Mesothelial cell of epicardium (in vitro differentiated cells): ENCODE measurements around the gene CARMIL3. TPM values are rescaled to one million over a fixed set of nuclear protein-coding genes. Genes with fewer than 3 reads are reported as not detected.
A peak's percentile ranks its signal among the peaks of the same experiment; 100 is the strongest.

Experiments
- DNase-seq, 2 experiments: peaks; one replicate each; pipeline ENCODE4 v3.0.0; 2021; ENCODE audit warnings: low spot score in 2 of 2; ENCODE audit not compliant: unreplicated experiment in 2 of 2
- H3K27ac Mint-ChIP-seq: 2 replicates; pipeline ENCODE4 v1.8.0; 2021; ENCODE audit warnings: mixed read lengths
- H3K27me3 Mint-ChIP-seq: 2 replicates; pipeline ENCODE4 v1.8.0; 2021; ENCODE audit warnings: low read depth, mixed read lengths
- H3K36me3 Mint-ChIP-seq: 2 replicates; pipeline ENCODE4 v1.8.0; 2021; ENCODE audit warnings: mixed read lengths
- H3K4me1 Mint-ChIP-seq: 2 replicates; pipeline ENCODE4 v1.8.0; 2021; ENCODE audit warnings: mixed read lengths
- H3K4me3 Mint-ChIP-seq: 2 replicates; pipeline ENCODE4 v1.8.0; 2021; ENCODE audit warnings: mild to moderate bottlenecking, moderate library complexity, mixed read lengths
- H3K9me3 Mint-ChIP-seq: 2 replicates; pipeline ENCODE4 v1.8.0; 2021; ENCODE audit warnings: mixed read lengths
- total RNA-seq: library from RNA; stranded (reverse); gene quantifications from 3 replicates; pipeline ENCODE4 v1.2.1, GENCODE V29; 2021
- TF ChIP-seq, protein P1 (sequence below): fragments of 200-600 bp; sonication (generic); IDR thresholded peaks from one replicate; pipeline ENCODE4 v1.5.0; 2021; ENCODE audit warnings: antibody characterized with exemption; ENCODE audit not compliant: unreplicated experiment

Gene CARMIL3
- total RNA-seq, 1 donor from 2014 or later: 1.1 TPM

DNA sequence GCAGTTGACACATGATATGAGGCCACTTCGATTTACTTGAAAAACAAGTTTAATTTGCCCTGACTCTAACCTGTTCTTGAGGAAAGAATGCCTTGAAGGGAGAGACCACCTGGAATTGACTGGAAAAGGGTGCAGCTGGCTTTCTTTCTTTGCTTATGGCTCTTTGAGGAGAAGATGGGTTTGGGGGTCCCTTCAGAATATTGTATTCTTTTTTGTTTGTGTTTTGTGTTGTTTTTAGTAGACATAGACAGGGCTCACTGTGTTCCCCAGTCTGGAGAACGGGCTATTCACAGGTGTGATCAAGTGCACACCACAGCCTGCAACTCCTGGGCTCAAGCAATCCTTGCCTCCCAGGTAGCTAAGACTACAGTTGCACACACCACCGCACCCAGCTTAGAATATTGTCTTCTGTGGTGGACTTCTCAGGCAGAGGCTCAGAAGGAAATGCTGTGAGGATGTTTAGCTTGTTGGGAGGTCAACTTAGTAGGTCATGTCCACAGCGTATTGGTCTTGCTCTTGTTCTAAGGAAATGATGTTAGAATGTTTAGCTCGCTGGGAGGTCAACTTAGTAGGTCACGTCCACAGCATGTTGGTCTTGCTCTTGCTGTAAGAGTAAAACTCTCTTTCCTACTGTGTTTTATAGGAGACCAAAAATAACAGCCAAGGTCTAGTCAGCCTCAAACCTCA, 64.5 kb downstream of the CARMIL3 start:
- Mint-ChIP-seq H3K4me3 (peak overlapping the region; percentile 90), H3K27ac (peak overlapping the region; percentile 99), H3K27me3 (peaks cover 2% of the 10 kb centered on the region), H3K36me3 (peaks cover 17% of the 10 kb centered on the region), H3K9me3 (no peaks in the 10 kb centered on the region), H3K4me1 (peaks cover 20% of the 10 kb centered on the region)
- DNase-seq: no peak
- TF ChIP-seq, protein P1, sequence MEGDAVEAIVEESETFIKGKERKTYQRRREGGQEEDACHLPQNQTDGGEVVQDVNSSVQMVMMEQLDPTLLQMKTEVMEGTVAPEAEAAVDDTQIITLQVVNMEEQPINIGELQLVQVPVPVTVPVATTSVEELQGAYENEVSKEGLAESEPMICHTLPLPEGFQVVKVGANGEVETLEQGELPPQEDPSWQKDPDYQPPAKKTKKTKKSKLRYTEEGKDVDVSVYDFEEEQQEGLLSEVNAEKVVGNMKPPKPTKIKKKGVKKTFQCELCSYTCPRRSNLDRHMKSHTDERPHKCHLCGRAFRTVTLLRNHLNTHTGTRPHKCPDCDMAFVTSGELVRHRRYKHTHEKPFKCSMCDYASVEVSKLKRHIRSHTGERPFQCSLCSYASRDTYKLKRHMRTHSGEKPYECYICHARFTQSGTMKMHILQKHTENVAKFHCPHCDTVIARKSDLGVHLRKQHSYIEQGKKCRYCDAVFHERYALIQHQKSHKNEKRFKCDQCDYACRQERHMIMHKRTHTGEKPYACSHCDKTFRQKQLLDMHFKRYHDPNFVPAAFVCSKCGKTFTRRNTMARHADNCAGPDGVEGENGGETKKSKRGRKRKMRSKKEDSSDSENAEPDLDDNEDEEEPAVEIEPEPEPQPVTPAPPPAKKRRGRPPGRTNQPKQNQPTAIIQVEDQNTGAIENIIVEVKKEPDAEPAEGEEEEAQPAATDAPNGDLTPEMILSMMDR: no peak

DNA sequence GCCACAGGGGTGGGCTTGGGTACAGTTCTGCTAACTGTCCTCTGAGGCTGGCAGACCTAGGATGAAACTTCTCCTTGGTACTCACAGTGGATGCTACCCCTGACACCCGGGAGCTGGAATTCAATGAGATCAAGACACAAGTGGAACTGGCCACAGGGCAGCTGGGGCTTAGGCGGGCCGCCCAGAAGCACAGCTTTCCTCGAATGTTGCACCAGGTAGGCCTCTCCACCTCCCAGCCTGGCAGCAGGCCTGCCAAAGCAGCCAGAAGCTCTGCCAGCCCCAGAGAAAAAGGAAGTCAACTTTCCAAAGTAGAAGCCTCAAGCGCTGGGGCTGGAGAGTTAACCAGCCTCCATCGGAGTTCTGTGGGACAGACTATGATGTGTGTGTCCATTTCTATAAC, 65.4 kb downstream of the CARMIL3 start:
- H3K27me3 Mint-ChIP-seq: peaks cover 2% of the 10 kb centered on the region
- H3K27ac Mint-ChIP-seq: no peak overlapping the region
- H3K36me3 Mint-ChIP-seq: peaks cover 22% of the 10 kb centered on the region
- no peak for DNase-seq
- H3K4me1 Mint-ChIP-seq: peaks cover 20% of the 10 kb centered on the region
- no peak overlapping the region for H3K4me3 Mint-ChIP-seq
- H3K9me3 Mint-ChIP-seq: no peaks in the 10 kb centered on the region
- TF ChIP-seq, protein P1: no peak

Other genes with a start within 250 kb of the CARMIL3 start
- 20.9 to 23.7 TPM (median 22.0 TPM) in 3 replicates for gene DHRS4, start 98.2 kb upstream of the CARMIL3 start, total RNA-seq
- gene DHRS4L2, start 63.1 kb upstream of the CARMIL3 start, total RNA-seq: 19.1 to 23.2 TPM (median 22.5 TPM) in 3 replicates
- gene CPNE6, start 19.6 kb downstream of the CARMIL3 start, total RNA-seq: not detected in 3 replicates
- gene PCK2, start 42.3 kb downstream of the CARMIL3 start, total RNA-seq: 18.9 to 22.2 TPM (median 20.6 TPM) in 3 replicates
- 62.3 to 71.1 TPM (median 63.7 TPM) in 3 replicates for gene DCAF11, start 62.8 kb downstream of the CARMIL3 start, total RNA-seq
- gene NRL, start 62.9 kb downstream of the CARMIL3 start, total RNA-seq: 1.5 to 2.0 TPM (median 1.8 TPM) in 3 replicates
- 0.75 to 1.5 TPM (median 1.0 TPM) in 3 replicates for gene FITM1, start 78.7 kb downstream of the CARMIL3 start, total RNA-seq
- gene PSME1, start 84.2 kb downstream of the CARMIL3 start, total RNA-seq: 148 to 154 TPM (median 154 TPM) in 3 replicates
- 17.7 to 21.3 TPM (median 21.2 TPM) in 3 replicates for gene EMC9, start 89.6 kb downstream of the CARMIL3 start, total RNA-seq
- gene PSME2, start 94.6 kb downstream of the CARMIL3 start, total RNA-seq: 143 to 149 TPM (median 148 TPM) in 3 replicates
- gene RNF31, start 95.5 kb downstream of the CARMIL3 start, total RNA-seq: 90.5 to 96.0 TPM (median 90.5 TPM) in 3 replicates
- gene IRF9, start 109.3 kb downstream of the CARMIL3 start, total RNA-seq: 244 to 274 TPM (median 250 TPM) in 3 replicates
- gene REC8, start 120.1 kb downstream of the CARMIL3 start, total RNA-seq: 465 to 486 TPM (median 484 TPM) in 3 replicates
- 38.4 to 43.2 TPM (median 39.3 TPM) in 3 replicates for gene IPO4, start 136.8 kb downstream of the CARMIL3 start, total RNA-seq
- 44.9 to 45.8 TPM (median 45.7 TPM) in 3 replicates for gene TM9SF1, start 143.4 kb downstream of the CARMIL3 start, total RNA-seq
- 0.29 to 0.49 TPM (median 0.31 TPM) in 3 replicates for gene TSSK4, start 153.7 kb downstream of the CARMIL3 start, total RNA-seq
- 38.4 to 48.0 TPM (median 44.7 TPM) in 3 replicates for gene CHMP4A, start 161.5 kb downstream of the CARMIL3 start, total RNA-seq
- gene MDP1, start 164.1 kb downstream of the CARMIL3 start, total RNA-seq: 18.0 to 18.4 TPM (median 18.3 TPM) in 3 replicates
- gene NEDD8, start 180.4 kb downstream of the CARMIL3 start, total RNA-seq: 148 to 156 TPM (median 155 TPM) in 3 replicates
- 72.5 to 78.7 TPM (median 74.1 TPM) in 3 replicates for gene GMPR2, start 180.9 kb downstream of the CARMIL3 start, total RNA-seq
- 49.1 to 55.2 TPM (median 51.1 TPM) in 3 replicates for gene TINF2, start 190.6 kb downstream of the CARMIL3 start, total RNA-seq
- 9.5 to 12.1 TPM (median 10.2 TPM) in 3 replicates for gene TGM1, start 211.2 kb downstream of the CARMIL3 start, total RNA-seq
- gene RABGGTA, start 219.6 kb downstream of the CARMIL3 start, total RNA-seq: 28.7 to 34.5 TPM (median 31.2 TPM) in 3 replicates
- 38.3 to 41.4 TPM (median 39.8 TPM) in 3 replicates for gene DHRS1, start 247.8 kb downstream of the CARMIL3 start, total RNA-seq
- gene NOP9, start 247.8 kb downstream of the CARMIL3 start, total RNA-seq: 27.8 to 30.8 TPM (median 28.8 TPM) in 3 replicates